Immature natural killer cell (primary cell): Measurements from ENCODE around the gene PRKN. TPM values are rescaled to one million over a fixed set of nuclear protein-coding genes. Genes with fewer than 3 reads are reported as not detected.
A peak's percentile ranks its signal among the peaks of the same experiment; 100 is the strongest.

Experiments used
- DNase-seq, 3 donors: peaks; one replicate each; pipeline ENCODE4 v3.0.0; 2022; ENCODE audit warnings: mixed read lengths in 1 of 3
- H3K27ac Mint-ChIP-seq, 6 donors: one replicate each; pipeline ENCODE4 v1.8.0; 2020; ENCODE audit warnings: mixed read lengths in 6 of 6, mild to moderate bottlenecking in 5 of 6, inconsistent platforms in 4 of 6, moderate library complexity in 3 of 6
- H3K27me3 Mint-ChIP-seq, 3 donors: one replicate each; pipeline ENCODE4 v1.8.0; 2020 to 2021; ENCODE audit warnings: low read depth in 3 of 3, mild to moderate bottlenecking in 3 of 3, mixed read lengths in 3 of 3, moderate library complexity in 3 of 3, inconsistent platforms in 1 of 3
- H3K36me3 Mint-ChIP-seq, 3 donors: one replicate each; pipeline ENCODE4 v1.8.0; 2020; ENCODE audit warnings: mixed read lengths in 3 of 3, inconsistent platforms in 2 of 3, mild to moderate bottlenecking in 2 of 3
- H3K4me1 Mint-ChIP-seq, 2 donors: one replicate each; pipeline ENCODE4 v1.8.0; 2020; ENCODE audit warnings: inconsistent platforms in 2 of 2, mild to moderate bottlenecking in 2 of 2, mixed read lengths in 2 of 2, moderate library complexity in 1 of 2
- H3K4me3 Mint-ChIP-seq, 5 donors: one replicate each; pipeline ENCODE4 v1.8.0; 2020; ENCODE audit warnings: mild to moderate bottlenecking in 5 of 5, mixed read lengths in 5 of 5, inconsistent platforms in 3 of 5, moderate library complexity in 3 of 5
- H3K9me3 Mint-ChIP-seq, 6 donors: one replicate each; pipeline ENCODE4 v1.8.0; 2020; ENCODE audit warnings: mild to moderate bottlenecking in 6 of 6, mixed read lengths in 6 of 6, inconsistent platforms in 4 of 6, moderate library complexity in 3 of 6
- polyA plus RNA-seq, 3 donors: library from polyadenylated mRNA; unstranded; fragments of 300-500 nt; fragmentation: Illumina TruSeq; gene quantifications; one replicate each; pipeline ENCODE4 v1.2.3, GENCODE V29; 2021

Gene PRKN
- polyA plus RNA-seq, 3 donors from 2014 or later, result 0.37 to 6.4 (median 2.8) TPM

GRCh38 chr6:161721511-161721910 lies 1006.1 kb downstream of the PRKN start:
- no peaks in the 10 kb centered on the region for H3K36me3 Mint-ChIP-seq
- no peaks in the 10 kb centered on the region for H3K4me1 Mint-ChIP-seq
- peaks cover 1 to 4% (median 3%) of the 10 kb centered on the region in 3 donors for H3K27me3 Mint-ChIP-seq
- no peak for DNase-seq
- no peak overlapping the region for H3K27ac Mint-ChIP-seq
- H3K4me3 Mint-ChIP-seq, result no peak overlapping the region
- H3K9me3 Mint-ChIP-seq, result no peaks in the 10 kb centered on the region

- Mint-ChIP-seq H3K27ac (no peak overlapping the region), H3K4me3 (no peak overlapping the region), H3K36me3 (no peaks in the 10 kb centered on the region), H3K9me3 (peaks cover 0 to 2% (median 0%) of the 10 kb centered on the region in 6 donors), H3K27me3 (peaks cover 0 to 4% (median 2%) of the 10 kb centered on the region in 3 donors), H3K4me1 (no peaks in the 10 kb centered on the region)
- no peak for DNase-seq
These were observed 1011.4 kb downstream of the PRKN start for GRCh38 chr6:161716176-161716575.

- Mint-ChIP-seq H3K4me1 (no peaks in the 10 kb centered on the region), H3K4me3 (no peak overlapping the region), H3K36me3 (no peaks in the 10 kb centered on the region), H3K27ac (no peak overlapping the region), H3K27me3 (peaks cover 1 to 4% (median 2%) of the 10 kb centered on the region in 3 donors), H3K9me3 (peaks cover 0 to 2% (median 0%) of the 10 kb centered on the region in 6 donors)
- no peak for DNase-seq
These were observed 1015.6 kb downstream of the PRKN start for GRCh38 chr6:161711938-161712337.

GRCh38 chr6:161711515-161711914 lies 1016.1 kb downstream of the PRKN start:
- Mint-ChIP-seq H3K36me3 (no peaks in the 10 kb centered on the region), H3K27ac (no peak overlapping the region), H3K9me3 (peaks cover 0 to 2% (median 0%) of the 10 kb centered on the region in 6 donors), H3K4me1 (no peaks in the 10 kb centered on the region), H3K4me3 (no peak overlapping the region), H3K27me3 (peaks cover 1 to 4% (median 2%) of the 10 kb centered on the region in 3 donors)
- no peak for DNase-seq

GRCh38 chr6:161710698-161711097 lies 1016.9 kb downstream of the PRKN start:
- no peaks in the 10 kb centered on the region for H3K36me3 Mint-ChIP-seq
- no peak overlapping the region for H3K27ac Mint-ChIP-seq
- peaks cover 1 to 6% (median 2%) of the 10 kb centered on the region in 3 donors for H3K27me3 Mint-ChIP-seq
- H3K4me1 Mint-ChIP-seq, result no peaks in the 10 kb centered on the region
- DNase-seq, result no peak
- H3K4me3 Mint-ChIP-seq, result no peak overlapping the region
- H3K9me3 Mint-ChIP-seq, result peaks cover 0 to 2% (median 0%) of the 10 kb centered on the region in 6 donors

GRCh38 chr6:161701056-161701455 lies 1026.5 kb downstream of the PRKN start:
- Mint-ChIP-seq H3K36me3 (no peaks in the 10 kb centered on the region), H3K27me3 (peaks cover 0 to 4% (median 0%) of the 10 kb centered on the region in 3 donors), H3K4me3 (no peak overlapping the region), H3K4me1 (no peaks in the 10 kb centered on the region), H3K27ac (no peak overlapping the region), H3K9me3 (no peaks in the 10 kb centered on the region)
- no peak for DNase-seq

- H3K9me3 Mint-ChIP-seq, result no peaks in the 10 kb centered on the region
- no peaks in the 10 kb centered on the region for H3K4me1 Mint-ChIP-seq
- DNase-seq, result no peak
- H3K27ac Mint-ChIP-seq, result no peak overlapping the region
- H3K27me3 Mint-ChIP-seq, result peaks cover 0 to 6% (median 0%) of the 10 kb centered on the region in 3 donors
- no peak overlapping the region for H3K4me3 Mint-ChIP-seq
- H3K36me3 Mint-ChIP-seq, result no peaks in the 10 kb centered on the region
These were observed 1030.8 kb downstream of the PRKN start for GRCh38 chr6:161696801-161697200.

GRCh38 chr6:161694995-161695394 lies 1032.6 kb downstream of the PRKN start:
- H3K27me3 Mint-ChIP-seq, result peaks cover 0 to 6% (median 3%) of the 10 kb centered on the region in 3 donors
- H3K4me1 Mint-ChIP-seq, result no peaks in the 10 kb centered on the region
- no peak overlapping the region for H3K4me3 Mint-ChIP-seq
- no peaks in the 10 kb centered on the region for H3K9me3 Mint-ChIP-seq
- peak in 2 of 3 donors; percentile 5 to 21 for DNase-seq
- no peak overlapping the region for H3K27ac Mint-ChIP-seq
- no peaks in the 10 kb centered on the region for H3K36me3 Mint-ChIP-seq

- Mint-ChIP-seq H3K27me3 (peaks cover 3 to 11% (median 6%) of the 10 kb centered on the region in 3 donors), H3K4me3 (no peak overlapping the region), H3K4me1 (no peaks in the 10 kb centered on the region), H3K27ac (no peak overlapping the region), H3K9me3 (peaks cover 0 to 3% (median 0%) of the 10 kb centered on the region in 6 donors), H3K36me3 (no peaks in the 10 kb centered on the region)
- DNase-seq, result no peak
These were observed 1040.9 kb downstream of the PRKN start for GRCh38 chr6:161686655-161687054.

GRCh38 chr6:161684731-161685475 lies 1042.7 kb downstream of the PRKN start:
- no peaks in the 10 kb centered on the region for H3K36me3 Mint-ChIP-seq
- no peaks in the 10 kb centered on the region for H3K4me1 Mint-ChIP-seq
- DNase-seq, result no peak
- peaks cover 0 to 3% (median 0%) of the 10 kb centered on the region in 6 donors for H3K9me3 Mint-ChIP-seq
- no peak overlapping the region for H3K27ac Mint-ChIP-seq
- peaks cover 5 to 11% (median 6%) of the 10 kb centered on the region in 3 donors for H3K27me3 Mint-ChIP-seq
- no peak overlapping the region for H3K4me3 Mint-ChIP-seq

- Mint-ChIP-seq H3K27ac (no peak overlapping the region), H3K27me3 (peaks cover 5 to 11% (median 6%) of the 10 kb centered on the region in 3 donors), H3K4me3 (no peak overlapping the region), H3K9me3 (peaks cover 0 to 3% (median 0%) of the 10 kb centered on the region in 6 donors), H3K36me3 (no peaks in the 10 kb centered on the region), H3K4me1 (no peaks in the 10 kb centered on the region)
- no peak for DNase-seq
These were observed 1044.2 kb downstream of the PRKN start for GRCh38 chr6:161683400-161683799.

GRCh38 chr6:161682982-161683381 lies 1044.6 kb downstream of the PRKN start:
- Mint-ChIP-seq H3K4me3 (no peak overlapping the region), H3K27me3 (peaks cover 5 to 11% (median 6%) of the 10 kb centered on the region in 3 donors), H3K9me3 (peaks cover 0 to 2% (median 0%) of the 10 kb centered on the region in 6 donors), H3K27ac (no peak overlapping the region), H3K36me3 (no peaks in the 10 kb centered on the region), H3K4me1 (no peaks in the 10 kb centered on the region)
- DNase-seq, result no peak

- H3K9me3 Mint-ChIP-seq, result no peaks in the 10 kb centered on the region
- no peaks in the 10 kb centered on the region for H3K4me1 Mint-ChIP-seq
- H3K27me3 Mint-ChIP-seq, result peaks cover 5 to 6% (median 6%) of the 10 kb centered on the region in 3 donors
- no peak overlapping the region for H3K4me3 Mint-ChIP-seq
- DNase-seq, result no peak
- H3K27ac Mint-ChIP-seq, result no peak overlapping the region
- H3K36me3 Mint-ChIP-seq, result no peaks in the 10 kb centered on the region
These were observed 1047.5 kb downstream of the PRKN start for GRCh38 chr6:161679980-161680538.

- Mint-ChIP-seq H3K27me3 (peaks cover 5 to 7% (median 6%) of the 10 kb centered on the region in 3 donors), H3K27ac (no peak overlapping the region), H3K4me1 (no peaks in the 10 kb centered on the region), H3K4me3 (no peak overlapping the region), H3K9me3 (no peaks in the 10 kb centered on the region), H3K36me3 (no peaks in the 10 kb centered on the region)
- DNase-seq, result no peak
These were observed 1050.4 kb downstream of the PRKN start for GRCh38 chr6:161677188-161677587.
